ENCODE data around the gene YY1.

Gene YY1

GRCh38 chr14:100213587-100213955 is 25.4 kb upstream of the YY1 start:
- no peak for DNase-seq
- no peaks in the 10 kb centered on the region for H3K27me3 ChIP-seq (ENCODE audit: insufficient read depth, low read length, poor library complexity)
- H3K27ac ChIP-seq (ENCODE audit: low read length) = peak overlapping the region; percentile 97
- peak overlapping the region; percentile 60 to 78 for H3K4me3 ChIP-seq (ENCODE audit: low read depth in 1 of 2, low read length in 2 of 2)
- TF ChIP-seq EZH2 (IDR thresholded peaks at IDR 0.05; ENCODE audit: borderline replicate concordance, low read depth, low read length, severe bottlenecking) (no peak), CTCF (IDR thresholded peaks at IDR 0.05; ENCODE audit: borderline replicate concordance, extremely low read depth, low read length, poor library complexity, severe bottlenecking) (no peak)
- H3K79me2 ChIP-seq (ENCODE audit: insufficient read depth, low read length) = peaks cover 43% of the 10 kb centered on the region
- H3K4me2 ChIP-seq (ENCODE audit: insufficient read depth, low read length) = peak overlapping the region; percentile 82
- H3K36me3 ChIP-seq (ENCODE audit: insufficient read depth, low read length) = no peaks in the 10 kb centered on the region
- H3K9ac ChIP-seq (ENCODE audit: low read depth, low read length) = peak overlapping the region; percentile 100
- peak overlapping the region; percentile 98 for H2AFZ ChIP-seq (ENCODE audit: low read depth, low read length)
- no peak for ATAC-seq (ENCODE audit: insufficient read depth, low read depth)
- H4K20me1 ChIP-seq (ENCODE audit: insufficient read depth, low read length) = no peaks in the 10 kb centered on the region
- H3K4me1 ChIP-seq (ENCODE audit: insufficient read depth, low read length) = peaks cover 23% of the 10 kb centered on the region
- no peaks in the 10 kb centered on the region for H3K9me3 ChIP-seq (ENCODE audit: insufficient read depth, low read length, severe bottlenecking)

- DNase-seq (peak; percentile 93), ATAC-seq (ENCODE audit: insufficient read depth, low read depth) (peak; percentile 90)
- Histone ChIP-seq H3K9ac (ENCODE audit: low read depth, low read length) (peak overlapping the region; percentile 100), H3K79me2 (ENCODE audit: insufficient read depth, low read length) (peaks cover 45% of the 10 kb centered on the region), H3K36me3 (ENCODE audit: insufficient read depth, low read length) (no peaks in the 10 kb centered on the region), H3K27me3 (ENCODE audit: insufficient read depth, low read length, poor library complexity) (no peaks in the 10 kb centered on the region), H3K4me3 (ENCODE audit: low read depth in 1 of 2, low read length in 2 of 2) (peak overlapping the region; percentile 60 to 78), H3K9me3 (ENCODE audit: insufficient read depth, low read length, severe bottlenecking) (no peaks in the 10 kb centered on the region), H3K27ac (ENCODE audit: low read length) (peak overlapping the region; percentile 97), H3K4me2 (ENCODE audit: insufficient read depth, low read length) (peak overlapping the region; percentile 82), H2AFZ (ENCODE audit: low read depth, low read length) (peak overlapping the region; percentile 98), H3K4me1 (ENCODE audit: insufficient read depth, low read length) (peaks cover 23% of the 10 kb centered on the region), H4K20me1 (ENCODE audit: insufficient read depth, low read length) (0 out of 2 replicates have a peak, but pooled peaks cover 2% of the 10 kb centered on the region)
- no peak for TF ChIP-seq EZH2 (IDR thresholded peaks at IDR 0.05; ENCODE audit: borderline replicate concordance, low read depth, low read length, severe bottlenecking)
- TF ChIP-seq CTCF (IDR thresholded peaks at IDR 0.05; ENCODE audit: borderline replicate concordance, extremely low read depth, low read length, poor library complexity, severe bottlenecking) = no peak
Measured at GRCh38 chr14:100213956-100214769, 24.8 kb upstream of the YY1 start.

- Histone ChIP-seq H3K4me2 (ENCODE audit: insufficient read depth, low read length) (peak overlapping the region; percentile 82), H3K27ac (ENCODE audit: low read length) (peak overlapping the region; percentile 68), H4K20me1 (ENCODE audit: insufficient read depth, low read length) (0 out of 2 replicates have a peak, but pooled peaks cover 3% of the 10 kb centered on the region), H3K4me1 (ENCODE audit: insufficient read depth, low read length) (peaks cover 23% of the 10 kb centered on the region), H3K4me3 (ENCODE audit: low read depth in 1 of 2, low read length in 2 of 2) (peak overlapping the region in 1 of 2 experiments; percentile 78; a peak in 2 of 4 replicates), H3K79me2 (ENCODE audit: insufficient read depth, low read length) (peaks cover 51% of the 10 kb centered on the region), H3K36me3 (ENCODE audit: insufficient read depth, low read length) (no peaks in the 10 kb centered on the region), H3K9ac (ENCODE audit: low read depth, low read length) (peak overlapping the region; percentile 100), H2AFZ (ENCODE audit: low read depth, low read length) (peak overlapping the region; percentile 80), H3K27me3 (ENCODE audit: insufficient read depth, low read length, poor library complexity) (no peaks in the 10 kb centered on the region), H3K9me3 (ENCODE audit: insufficient read depth, low read length, severe bottlenecking) (no peaks in the 10 kb centered on the region)
- DNase-seq = no peak
- ATAC-seq (ENCODE audit: insufficient read depth, low read depth) = no peak
- no peak for TF ChIP-seq EZH2 (IDR thresholded peaks at IDR 0.05; ENCODE audit: borderline replicate concordance, low read depth, low read length, severe bottlenecking)
- TF ChIP-seq CTCF (IDR thresholded peaks at IDR 0.05; ENCODE audit: borderline replicate concordance, extremely low read depth, low read length, poor library complexity, severe bottlenecking) = no peak
Measured at GRCh38 chr14:100214770-100215083, 24.2 kb upstream of the YY1 start.
